Daoy (cell line): ENCODE data around the gene SLAMF9. TPM values are rescaled to one million over a fixed set of nuclear protein-coding genes. Genes with fewer than 3 reads are reported as not detected.

ENCODE experiments used
- DNase-seq: peaks from one replicate; pipeline ENCODE4 v3.0.0-alpha.2; 2015; ENCODE audit warnings: low read depth
- total RNA-seq: library from RNA; depleted of rRNA; stranded (reverse); fragments of >200 nt; shearing (Covaris generic); gene quantifications from 2 replicates; pipeline ENCODE4 v1.2.3, GENCODE V29; 2014

The SLAMF9 gene
- total RNA-seq, 1 experiment from 2014 or later: not detected

DNA sequence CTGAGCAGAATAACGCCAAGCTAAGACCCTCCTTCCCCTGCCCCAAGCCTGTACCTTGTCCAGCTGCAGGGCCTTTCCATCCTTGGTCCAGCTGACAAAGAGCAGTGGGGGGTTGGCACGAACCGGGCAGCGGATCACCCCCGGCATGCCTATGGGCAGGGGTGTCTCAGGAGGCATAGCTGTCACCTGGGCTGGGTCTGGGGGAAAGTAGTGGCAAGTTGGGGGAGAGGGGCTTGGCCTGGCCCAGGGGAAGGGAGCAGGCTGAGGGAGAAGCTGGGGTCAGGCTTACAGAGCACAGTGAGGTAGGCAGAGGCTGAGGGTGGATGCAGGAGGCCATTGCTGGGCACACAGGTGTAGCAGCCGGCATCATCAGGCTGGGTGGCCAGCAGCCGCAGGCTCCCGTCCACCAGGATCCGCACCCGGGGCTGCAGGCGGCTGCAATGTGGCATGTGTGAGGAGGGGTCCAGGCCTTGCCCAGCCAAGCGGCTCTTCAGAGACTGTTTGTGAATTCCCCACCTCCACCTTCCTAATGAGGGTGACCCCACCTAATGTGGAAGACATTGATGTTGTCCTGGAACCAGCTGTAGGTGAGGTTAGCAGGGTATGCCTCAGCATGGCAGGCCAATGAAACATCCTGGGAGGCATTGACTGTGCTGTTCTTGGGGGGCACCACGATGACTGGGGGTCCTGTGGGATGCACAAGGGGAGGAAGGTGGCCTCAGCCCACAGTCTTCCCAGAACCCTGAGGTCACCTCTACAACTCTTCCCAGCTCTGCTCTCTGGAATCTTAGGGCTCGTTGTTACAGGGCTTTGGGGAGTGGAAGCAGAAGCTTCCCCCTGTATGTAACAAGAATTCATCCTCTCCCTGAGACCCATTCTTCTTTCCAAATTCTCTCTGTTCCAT lies 19.6 kb downstream of the SLAMF9 start:
- no peak for DNase-seq

DNA sequence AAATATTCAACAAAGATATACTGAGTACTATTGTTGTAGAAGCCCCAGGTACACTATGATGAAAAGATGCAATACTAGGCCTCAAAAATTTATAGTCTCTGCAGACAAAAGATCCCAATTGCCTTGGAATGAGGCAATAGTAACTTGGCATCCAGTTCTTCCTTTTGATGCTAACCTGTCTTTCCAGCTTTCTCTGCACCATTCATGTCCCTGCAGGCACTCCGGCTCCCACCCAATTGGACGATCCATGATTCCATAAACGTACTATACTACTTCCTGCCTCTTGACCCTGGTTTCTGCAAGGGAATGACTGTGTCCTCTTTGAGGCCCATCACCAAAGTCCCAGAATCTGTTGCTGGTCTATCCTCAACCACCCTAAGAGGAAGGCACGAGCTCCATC lies 20.7 kb downstream of the SLAMF9 start:
- no peak for DNase-seq

DNA sequence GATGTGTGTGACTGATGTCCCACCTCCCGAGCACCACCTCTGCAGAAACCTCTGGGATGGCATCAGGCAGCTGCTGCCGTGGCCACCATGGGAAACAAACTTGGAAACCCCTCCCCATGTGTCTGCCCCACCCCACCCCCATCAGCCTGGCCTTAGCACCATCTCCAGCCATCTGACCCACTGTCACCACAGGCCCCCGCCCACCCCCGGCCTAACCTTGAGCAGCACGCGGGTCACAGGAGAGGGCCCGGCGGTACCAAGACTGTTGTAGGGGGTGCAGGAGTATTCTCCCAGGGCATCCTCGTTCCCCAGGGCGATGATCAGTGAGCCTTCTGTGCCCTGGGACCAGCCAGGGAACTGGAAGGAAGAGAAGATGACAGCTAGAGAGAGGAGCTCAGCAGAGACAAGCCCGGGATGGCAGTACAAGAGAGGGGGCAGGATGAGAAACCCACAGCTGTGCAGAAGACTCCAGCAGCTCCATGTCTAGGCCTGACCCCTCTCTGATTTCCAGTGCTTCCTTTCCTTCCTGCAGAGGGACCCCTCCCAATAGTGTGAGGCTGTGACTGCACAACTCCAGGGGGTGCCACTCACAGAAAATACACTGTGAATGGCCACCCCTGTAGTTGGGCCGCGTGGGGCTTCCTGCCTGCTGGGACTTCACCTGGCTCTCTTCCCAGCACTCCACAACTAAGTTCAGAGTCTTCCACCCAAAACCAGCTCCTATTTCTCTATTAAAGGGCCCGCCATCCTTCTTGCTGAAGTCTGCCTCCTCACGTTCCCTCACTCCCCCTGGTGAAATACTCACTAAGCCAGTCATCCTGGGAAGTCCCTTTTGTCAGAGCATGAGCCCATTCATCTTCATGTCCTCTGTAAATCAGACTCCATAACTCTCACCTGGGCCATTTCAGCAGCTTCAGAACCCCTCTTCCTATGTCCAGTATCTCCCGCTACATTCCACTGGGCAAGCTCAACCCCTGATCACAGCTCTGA lies 21.4 kb downstream of the SLAMF9 start:
- DNase-seq: peak; percentile 54

DNA sequence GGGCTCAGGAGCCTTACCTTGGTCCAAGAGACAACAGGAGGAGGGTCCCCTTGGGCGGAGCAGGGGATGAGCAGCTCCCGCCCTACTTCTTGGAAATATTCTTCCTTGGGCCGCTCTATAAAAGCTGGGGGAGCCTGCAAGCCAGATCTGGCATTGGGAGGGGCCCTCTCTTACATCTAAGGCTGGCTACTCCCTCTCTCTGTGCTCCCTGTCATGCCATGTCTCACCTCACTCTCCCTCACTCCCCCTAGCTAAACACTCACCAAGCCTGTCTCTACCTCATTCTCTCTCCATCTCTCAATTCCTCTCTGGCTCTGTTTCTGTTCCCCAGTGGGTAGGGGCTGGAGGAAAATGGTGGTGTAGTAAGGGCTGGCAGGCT lies 22.3 kb downstream of the SLAMF9 start:
- no peak for DNase-seq

DNA sequence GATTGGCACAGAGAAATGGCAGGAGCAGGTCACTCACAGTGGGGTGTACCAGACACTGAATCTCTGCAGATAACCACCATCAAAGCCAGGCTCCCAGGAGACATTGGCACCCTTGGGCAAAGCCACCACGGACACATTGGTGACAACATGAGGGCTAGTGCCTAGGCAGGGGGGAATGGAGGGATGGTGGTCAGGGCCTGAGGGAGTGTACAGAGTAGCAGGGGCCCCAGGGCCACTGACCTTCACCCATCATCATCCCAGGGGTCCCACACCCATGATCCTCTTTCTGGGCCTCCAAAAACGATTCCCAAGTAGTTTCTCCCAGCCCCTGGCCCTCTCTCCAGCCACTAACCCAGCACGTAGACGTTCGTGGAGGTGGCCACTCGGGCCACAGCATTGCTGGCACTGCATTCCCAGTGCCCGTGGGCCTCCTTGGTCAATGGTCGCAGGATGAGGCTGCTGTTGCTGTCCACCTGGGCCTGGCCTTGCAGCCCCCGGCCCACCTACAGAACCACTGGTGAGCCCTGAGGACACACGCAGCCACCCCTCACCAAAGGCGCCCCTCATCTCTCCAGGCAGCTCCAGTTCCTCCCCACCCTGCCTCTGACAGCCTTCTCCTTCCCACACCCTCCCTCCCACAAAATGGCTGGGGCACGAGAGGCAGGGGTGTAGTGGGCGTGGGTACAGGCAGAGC lies 22.8 kb downstream of the SLAMF9 start:
- DNase-seq: no peak

DNA sequence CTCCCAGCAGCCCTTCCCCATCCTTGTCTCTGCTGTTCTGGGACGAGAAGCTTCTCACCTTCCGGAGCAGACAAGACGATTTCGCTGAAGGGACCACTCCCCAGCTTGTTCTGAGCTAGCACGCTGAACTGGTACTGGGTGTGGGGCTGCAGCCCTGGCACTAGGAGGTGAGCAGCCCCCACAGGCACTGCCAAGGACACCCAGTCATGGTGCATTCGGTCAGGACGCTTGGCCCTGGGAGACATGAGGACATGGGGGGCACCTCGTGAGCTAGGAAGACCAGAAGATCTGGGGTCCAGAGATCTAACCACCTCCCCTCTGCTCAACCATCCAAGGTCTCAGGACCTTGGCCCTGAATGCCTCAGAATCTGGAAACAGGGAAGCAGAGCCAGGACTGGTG lies 23.4 kb downstream of the SLAMF9 start:
- no peak for DNase-seq

DNA sequence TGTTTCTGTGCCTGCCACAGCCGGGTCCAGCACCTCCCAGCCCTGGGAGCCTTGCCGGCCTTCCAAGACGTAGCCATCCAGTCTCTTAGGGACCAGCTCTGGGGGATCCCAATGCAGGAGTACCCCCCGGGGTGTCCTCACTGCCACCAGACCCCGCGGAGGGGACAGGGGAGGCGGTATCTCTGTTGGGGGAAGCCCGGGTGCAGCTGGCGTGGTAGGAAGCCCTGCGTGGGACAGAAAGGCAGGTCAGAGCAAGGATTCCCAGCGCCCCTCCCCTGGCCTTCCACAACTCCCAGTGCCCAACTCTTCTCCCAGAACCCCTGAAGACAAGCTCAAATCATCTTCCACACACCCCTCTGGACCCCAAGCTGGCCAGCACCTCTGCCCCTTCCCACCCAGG lies 23.8 kb downstream of the SLAMF9 start:
- no peak for DNase-seq

DNA sequence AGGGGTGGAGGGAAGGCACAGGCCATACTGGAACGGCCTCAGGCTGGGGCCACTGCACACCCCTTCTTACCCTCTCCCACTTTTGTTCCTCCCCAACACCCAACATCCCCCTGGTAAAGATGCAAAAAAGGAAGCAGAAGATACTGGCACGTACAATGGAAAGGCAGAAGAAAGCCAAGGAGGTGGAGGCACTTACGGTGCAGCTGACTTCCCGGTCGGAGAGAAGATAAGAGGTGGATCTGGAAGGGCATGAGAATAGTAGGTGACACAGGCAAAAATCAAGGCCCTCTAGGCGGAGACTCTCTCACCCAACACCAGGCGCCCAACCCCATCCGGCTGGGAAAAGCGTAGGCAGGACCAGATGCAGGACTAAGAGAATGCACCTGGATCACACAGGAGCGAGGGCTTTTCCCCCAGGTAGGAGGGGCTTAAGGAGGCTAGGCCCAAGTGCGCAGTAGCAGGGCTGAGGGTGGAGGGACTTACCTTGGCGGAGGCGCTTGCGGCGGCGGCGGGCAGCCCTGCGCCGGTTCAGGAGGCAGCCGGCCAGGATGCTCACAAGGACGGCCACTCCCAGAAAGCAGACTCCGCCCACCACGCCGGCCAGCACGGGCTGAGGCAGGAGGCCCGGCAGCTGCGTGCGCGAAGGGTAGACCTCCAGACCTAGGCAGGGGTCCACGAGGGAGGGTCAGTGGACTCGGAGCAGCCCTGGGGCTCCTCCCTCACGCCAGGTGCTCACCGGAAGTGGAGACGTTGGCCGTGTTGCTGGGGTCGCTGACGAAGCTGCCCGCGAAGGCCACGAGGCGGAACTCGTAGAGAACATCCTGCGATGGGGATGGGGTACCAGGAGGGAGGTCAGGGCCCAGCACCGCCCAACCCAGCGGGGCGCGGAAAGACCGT lies 24.6 kb downstream of the SLAMF9 start:
- no peak for DNase-seq

DNA sequence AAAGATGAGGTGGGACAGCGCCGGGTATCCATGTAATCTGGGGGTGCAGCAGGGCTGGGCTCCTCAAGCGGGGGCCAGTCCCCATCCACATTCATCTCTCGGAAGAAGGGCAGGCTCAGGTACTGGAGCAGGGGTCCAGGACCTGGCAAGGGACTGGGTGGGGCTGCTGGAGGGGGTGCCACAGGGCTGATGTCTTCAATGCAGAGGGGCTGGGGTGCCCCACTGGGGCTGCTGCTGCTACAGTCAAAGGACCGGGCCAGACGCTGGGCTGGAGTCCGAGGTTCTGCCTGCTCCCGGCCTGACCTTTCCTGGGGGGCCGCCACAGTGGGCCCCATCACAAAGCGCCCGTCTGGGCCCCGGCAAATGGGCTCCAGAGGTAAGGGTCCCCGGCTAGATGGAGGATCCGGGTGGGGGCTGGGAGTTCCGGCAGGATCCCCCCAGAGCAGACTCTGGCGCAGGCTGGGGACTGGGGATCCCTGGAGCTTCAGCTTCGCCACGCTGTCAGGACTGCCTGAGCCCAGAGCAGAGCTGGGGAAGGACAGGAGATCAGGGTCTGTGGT lies 25.5 kb downstream of the SLAMF9 start:
- no peak for DNase-seq

DNA sequence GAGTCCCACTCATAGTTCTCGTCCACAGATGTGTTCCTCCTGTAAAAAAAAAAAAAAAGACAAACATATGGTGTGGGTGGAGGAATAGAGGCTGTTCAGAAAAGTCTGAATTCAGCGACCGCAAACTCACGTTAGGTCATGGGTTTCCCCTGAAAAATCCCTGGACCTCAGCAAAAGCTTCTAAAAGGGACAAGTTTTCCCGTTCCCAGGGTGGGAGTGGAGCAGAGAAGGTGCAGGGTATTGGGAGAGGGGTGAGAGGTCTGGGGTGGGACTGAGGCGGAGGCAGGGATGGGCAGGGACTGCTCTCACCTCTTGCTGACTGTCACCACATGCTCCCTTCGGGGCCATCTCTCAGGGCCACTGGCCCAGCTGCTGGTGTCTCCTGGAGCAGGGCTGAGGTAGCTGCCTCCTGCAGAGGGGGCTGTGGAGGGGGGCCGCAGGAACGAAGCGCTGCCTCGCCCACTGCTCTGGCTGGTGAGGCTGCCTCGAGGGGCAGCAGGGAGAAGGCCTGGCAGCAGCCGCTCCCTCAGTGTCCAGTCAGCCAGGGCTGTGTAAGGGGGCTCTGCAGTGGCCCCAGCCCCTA lies 26.1 kb downstream of the SLAMF9 start:
- DNase-seq: no peak

DNA sequence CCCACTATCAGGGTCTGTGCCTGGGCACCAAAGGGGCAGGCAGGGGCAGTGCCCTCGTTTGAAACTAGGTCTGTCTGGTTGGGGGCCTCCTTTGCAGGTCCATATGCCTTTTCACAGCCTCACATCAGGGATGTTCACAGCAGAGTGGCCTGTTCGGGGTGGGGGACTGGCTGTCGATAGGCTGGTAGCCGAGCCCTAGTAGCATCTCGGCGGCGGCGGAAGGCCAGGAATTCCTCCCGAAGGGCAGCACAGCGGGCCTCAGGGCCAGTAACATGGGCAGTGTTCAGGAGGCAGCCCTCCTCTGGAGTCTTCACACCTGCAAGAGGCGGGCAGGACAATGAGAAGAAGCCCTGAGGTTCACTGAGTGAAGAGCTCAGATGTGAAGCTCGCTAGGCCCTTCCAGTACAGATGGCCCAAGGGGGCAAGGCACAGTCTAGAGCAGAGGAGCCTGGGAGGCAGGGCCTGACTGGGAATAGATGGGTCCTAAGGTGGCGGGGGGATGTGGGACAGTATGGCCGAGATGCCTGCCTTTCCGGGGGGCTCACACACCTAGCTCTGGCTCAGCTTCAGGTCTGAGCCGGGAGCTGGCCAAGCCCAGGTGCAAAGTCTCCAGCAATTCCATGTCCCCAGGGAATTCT lies 26.7 kb downstream of the SLAMF9 start:
- no peak for DNase-seq

DNA sequence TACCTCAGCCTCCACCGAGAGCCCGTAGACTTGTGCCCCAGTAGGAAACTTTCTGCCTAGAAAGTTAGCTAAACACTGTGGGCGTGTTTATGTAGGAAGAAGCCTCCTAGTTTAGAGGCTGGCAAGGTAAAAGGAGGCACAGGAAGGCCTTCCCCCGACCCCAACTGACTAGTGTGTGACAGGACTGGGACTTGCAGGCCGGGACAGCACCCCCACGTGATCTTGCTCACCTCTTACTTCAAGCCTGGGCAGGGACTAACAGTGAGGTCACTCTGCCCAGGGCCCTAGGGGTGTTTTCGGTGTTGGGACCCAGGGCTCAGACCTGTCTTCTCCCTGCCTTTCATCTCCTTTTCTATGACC lies 28.3 kb downstream of the SLAMF9 start:
- DNase-seq: peak; percentile 51

DNA sequence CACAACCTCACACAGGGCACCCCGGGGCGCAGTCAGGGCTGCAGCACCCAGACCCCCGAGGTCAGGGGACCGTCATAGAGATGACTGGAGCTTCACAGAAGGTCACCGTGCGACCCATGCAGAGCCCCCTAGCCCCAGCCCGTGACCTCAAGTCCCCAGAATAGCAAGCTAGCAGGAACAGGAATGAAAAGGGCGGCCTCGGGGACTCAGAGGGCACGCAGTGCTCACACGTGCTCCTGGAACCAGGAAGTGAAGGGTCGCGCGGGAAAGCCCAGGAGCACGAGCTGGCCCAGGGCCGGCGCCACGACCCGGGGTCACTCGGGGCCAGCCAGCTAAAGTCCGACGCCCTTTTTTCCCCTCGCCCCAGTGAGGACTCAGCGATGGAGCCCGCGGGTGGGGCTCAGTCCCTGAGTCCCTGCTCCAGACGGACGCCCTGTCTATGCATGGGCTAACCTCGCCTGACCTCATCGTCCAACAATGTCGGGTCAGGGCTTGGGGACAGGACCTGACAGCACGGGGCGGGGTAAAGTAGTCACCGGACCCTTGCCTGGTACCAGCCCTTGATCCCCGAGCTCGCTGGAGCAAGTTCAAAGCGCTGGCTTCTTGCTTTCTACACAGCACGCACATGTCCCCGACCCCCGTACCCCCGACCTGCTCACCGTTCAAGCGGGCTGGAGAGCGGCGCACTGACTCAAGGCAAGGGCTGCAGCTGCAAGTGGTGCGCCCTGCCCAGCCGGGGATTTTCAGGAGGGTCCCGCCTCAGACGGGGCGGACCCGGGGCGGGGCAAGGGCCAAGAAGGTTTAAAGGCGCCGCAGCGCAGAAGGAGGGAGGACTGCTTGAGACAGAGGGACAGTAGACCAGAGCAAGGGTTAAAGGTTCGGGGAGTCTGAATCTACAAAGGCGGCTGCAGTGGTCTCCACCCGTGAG lies 29.0 kb downstream of the SLAMF9 start, which contains the start of gene TAGLN2:
TAGLN2 (minus strand) TSS at position 717 of the 928 bp plus-strand sequence. CDS start 4,998 bp downstream, outside the sequence.
- peak; percentile 96 for DNase-seq

DNA sequence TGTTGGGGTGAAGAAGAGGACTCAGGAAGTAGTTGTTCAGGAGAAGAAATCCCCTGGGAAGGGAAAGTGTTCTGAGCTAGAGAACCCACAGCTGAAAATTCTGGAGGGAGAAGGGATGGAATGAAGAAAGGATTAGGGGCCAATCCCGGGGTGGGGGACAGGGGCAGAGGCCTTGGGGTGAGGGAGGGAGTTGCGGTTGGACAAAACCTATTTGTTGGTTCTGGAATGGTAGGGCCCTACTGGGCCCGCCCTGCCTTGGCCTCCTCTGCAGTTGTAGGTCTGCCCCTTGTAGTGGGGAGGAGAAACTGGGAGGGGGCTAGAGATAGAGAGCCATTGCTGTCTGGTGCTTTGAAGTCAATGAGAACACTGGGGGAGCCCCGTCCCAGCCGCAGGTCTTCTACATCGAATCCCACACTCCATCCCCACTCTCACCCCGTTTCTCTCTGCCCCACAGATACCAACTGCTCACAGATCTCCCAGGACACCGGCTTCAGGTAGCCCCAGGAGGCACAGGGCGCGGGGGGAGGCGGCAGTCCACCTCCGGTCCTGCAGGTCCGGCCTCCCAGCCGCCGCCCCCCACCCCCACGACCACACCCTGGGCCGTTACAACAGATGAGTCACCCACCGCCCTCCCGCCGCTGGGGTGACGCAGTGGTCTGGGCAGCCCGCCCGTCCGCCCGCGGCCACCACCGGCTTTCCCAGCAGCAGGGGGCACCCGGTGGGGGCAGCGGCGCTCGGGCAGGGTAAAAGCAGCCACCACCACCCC lies 29.8 kb downstream of the SLAMF9 start:
- DNase-seq: peak; percentile 98

DNA sequence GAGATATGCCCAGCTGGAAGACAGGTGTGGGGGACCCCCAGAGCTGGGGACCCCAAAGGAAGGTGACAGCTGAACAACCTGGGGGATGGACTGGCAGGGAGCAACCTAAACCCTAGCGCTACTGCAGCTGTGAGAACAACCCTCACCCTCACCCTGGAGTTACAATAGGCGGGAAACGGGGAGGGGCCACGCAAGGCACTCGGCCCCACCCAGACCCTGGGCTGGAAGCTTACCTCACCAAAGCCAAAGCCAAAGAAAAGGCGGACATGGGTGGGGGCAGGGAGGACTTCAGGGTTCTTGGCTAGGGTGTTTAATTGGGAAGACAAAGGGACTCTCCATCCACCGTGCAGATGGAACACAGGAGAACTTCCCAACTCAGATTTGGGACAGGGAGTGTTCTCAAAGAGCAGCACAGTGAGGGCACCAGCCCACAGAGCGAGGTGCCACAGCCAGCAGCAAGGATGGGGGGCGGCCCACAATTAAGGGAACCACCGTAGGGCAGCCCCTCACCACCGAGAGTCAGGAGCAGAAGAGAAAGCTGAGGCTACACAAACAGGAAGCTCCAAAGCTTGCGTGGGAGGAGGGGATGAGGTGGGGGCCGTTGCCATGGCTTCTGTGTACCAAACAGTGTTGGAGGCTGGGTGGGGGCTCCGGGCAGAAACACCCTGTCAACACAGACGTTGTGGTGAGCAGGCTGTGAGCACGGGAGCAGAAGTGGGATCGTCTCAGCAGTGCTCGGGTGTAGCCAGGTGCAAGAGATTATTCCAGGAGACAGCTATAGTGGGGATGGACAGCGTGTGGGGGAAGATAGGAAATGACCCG lies 30.6 kb downstream of the SLAMF9 start:
- peak; percentile 94 for DNase-seq

DNA sequence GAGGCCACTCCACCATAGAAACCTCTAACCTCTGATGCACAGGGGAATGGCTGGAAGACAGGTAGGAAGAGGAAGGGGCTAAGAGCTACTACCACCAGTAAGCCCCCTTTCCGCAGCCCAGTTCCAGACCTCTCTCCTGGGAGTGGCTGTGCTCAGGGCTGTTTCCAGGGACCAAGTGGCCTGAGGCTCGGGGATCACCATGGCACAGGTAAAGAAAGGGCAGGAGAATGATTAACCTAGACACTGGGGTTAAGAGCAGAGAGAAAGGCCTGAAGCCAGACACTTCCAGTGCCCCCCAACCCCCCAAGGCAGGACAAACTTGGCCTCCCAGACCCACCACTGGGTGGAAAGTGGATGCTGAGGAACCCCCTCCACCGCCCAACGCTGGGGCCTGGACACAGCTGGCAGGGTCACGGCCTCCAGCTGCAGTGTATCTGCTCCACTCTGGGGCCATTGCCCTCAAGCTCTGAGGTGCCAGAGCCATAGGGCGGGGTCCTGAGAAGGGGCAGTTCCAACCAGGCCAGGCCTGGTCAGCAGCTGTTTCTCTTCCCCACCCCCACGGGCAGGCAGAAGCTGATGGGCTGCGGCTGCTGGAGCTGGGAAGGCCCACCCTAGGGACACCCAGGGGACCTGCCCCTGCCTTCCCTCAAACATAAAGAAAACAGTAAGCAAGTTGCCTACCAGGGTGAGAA lies 31.4 kb downstream of the SLAMF9 start:
- DNase-seq: peak; percentile 55
